SK-N-MC (cell line): Measurements from ENCODE around the gene PFKP.

ENCODE experiments used
- EZH2 ChIP-seq: fragments of 200-600 bp; sonication (generic); IDR thresholded peaks from one replicate; pipeline ENCODE4 v1.6.1; 2017; ENCODE audit warnings: antibody characterized with exemption
- POLR2AphosphoS5 ChIP-seq: IDR thresholded peaks from 2 replicates; pipeline ENCODE4 v1.6.1; 2012; ENCODE audit warnings: mild to moderate bottlenecking, low read depth, low read length, borderline replicate concordance

DNA sequence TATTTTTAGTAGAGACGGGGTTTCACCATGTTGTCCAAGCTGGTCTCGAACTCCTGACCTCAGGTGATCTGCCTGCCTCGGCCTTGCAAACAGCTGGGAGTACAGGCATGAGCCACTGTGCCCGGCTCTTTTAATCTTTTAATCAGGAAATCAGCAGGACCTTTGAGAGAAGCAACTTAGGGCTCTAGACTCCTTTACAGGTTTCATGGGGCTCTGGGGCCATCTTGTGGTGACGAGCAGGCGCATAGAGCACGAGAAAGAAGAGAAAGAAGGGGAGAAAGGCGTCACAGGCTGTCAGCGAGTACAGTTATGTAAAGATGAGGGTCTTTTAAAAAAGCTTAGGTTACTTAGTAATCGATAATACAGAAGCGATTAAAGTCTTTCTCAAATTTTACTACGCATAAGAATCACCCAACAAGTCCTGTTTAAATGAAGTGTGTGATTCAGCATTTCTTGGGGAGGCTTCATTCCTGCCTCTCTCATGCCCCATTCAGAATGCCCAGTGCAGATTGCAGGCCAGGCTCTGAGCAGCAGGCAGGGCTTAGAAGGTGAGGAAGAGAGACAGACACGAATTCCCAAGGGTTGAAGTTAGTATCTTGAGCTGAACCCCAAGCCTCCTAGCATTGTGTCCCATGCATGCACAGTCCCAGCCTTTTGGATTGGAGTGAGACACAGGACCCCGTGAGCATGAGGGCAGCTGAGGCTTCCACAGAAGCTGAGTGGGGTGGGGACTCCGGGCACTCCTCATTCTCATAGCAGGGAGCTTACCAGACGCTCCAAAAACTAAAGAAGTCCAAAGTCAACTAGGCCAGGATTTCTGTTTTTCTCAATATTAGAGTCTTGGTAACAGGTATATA lies 23.6 kb upstream of the PFKP start:
- TF ChIP-seq EZH2: no peak
- no peak for TF ChIP-seq POLR2AphosphoS5
